Measurements from ENCODE around the gene KCTD1. TPM values are rescaled to one million over a fixed set of nuclear protein-coding genes. Genes with fewer than 3 reads are reported as not detected.
A peak's percentile ranks its signal among the peaks of the same experiment; 100 is the strongest.

The KCTD1 gene
- 4.1 and 5.0 TPM in 2 replicates for total RNA-seq
- total RNA-seq (2013): 2.0 TPM
- polyA plus RNA-seq: 0.82 and 2.3 TPM in 2 replicates
- 4.8 and 5.1 TPM in 2 replicates for polyA minus RNA-seq

DNA sequence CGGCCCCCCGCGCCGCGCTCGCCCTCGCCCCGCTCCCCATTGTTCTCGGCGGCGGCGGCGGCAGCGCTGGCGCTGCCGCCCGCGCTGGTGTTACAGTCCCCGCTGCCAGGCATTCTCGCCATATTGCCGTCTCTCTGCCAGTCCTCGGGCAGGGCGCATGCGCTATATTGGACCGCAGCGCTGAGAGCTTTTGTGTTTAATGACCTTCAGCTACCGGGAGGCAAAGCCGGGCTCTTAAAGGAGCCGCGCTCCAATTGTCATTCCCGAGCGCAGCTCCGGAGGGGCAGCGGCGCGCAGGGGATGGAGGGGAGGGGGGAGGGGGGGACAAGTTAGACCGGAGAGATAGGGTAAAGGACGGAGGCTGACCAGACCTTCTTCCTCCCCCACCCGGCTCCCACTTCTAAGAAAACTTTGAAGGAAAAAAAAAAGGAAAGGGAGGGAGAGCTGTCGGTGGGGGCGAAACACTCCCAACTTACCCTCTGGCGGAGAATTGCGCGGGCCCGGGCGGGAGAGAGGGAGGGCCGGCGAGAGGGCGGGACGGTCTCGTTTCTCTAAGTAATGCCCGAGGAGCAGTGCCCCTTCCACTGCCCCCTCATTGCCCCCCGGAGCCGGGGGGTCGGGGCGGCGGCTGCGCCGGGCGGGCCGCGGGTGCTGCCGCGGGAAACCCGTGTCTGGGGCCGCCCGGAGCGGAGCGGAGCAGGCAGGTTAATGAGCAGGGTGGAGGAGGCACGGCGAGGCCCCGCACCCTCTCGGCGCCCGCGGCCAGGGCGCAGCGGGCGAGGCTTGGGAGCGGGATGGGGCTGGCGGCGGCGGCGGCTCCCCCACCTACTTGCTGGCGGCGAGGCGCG is at the start of gene KCTD1:
Gene KCTD1, minus strand, starts transcription at position 139 of the 848 bp plus-strand sequence. Its CDS starts 17 bp downstream, at position 122.
- POLR2A ChIA-PET: no interaction called here
- under 1% methylated on average over 78 of the region's 88 CpGs for WGBS (ENCODE audit: insufficient coverage)
- H3K4me1 Mint-ChIP-seq: peaks cover 39% of the 10 kb centered on the region
- H4K20me1 ChIP-seq (ENCODE audit: control insufficient read depth, insufficient read depth, low read length, poor library complexity, severe bottlenecking): no peaks in the 10 kb centered on the region
- peak; percentile 70 for ATAC-seq (ENCODE audit: low read depth)
- peak; percentile 71 for DNase-seq
- H3K9me3 ChIP-seq (ENCODE audit: control extremely low read depth in 1 of 3, control insufficient read depth in 2 of 3, insufficient read depth in 1 of 3, low read length in 2 of 3): peaks cover 0 to 17% (median 0%) of the 10 kb centered on the region in 3 donors
- peak within 1 kb of the TSS; percentile 76 for H3K9ac ChIP-seq (ENCODE audit: low read length)
- H3K27me3 Mint-ChIP-seq: peaks cover 32% of the 10 kb centered on the region
- TF ChIP-seq, protein P1, sequence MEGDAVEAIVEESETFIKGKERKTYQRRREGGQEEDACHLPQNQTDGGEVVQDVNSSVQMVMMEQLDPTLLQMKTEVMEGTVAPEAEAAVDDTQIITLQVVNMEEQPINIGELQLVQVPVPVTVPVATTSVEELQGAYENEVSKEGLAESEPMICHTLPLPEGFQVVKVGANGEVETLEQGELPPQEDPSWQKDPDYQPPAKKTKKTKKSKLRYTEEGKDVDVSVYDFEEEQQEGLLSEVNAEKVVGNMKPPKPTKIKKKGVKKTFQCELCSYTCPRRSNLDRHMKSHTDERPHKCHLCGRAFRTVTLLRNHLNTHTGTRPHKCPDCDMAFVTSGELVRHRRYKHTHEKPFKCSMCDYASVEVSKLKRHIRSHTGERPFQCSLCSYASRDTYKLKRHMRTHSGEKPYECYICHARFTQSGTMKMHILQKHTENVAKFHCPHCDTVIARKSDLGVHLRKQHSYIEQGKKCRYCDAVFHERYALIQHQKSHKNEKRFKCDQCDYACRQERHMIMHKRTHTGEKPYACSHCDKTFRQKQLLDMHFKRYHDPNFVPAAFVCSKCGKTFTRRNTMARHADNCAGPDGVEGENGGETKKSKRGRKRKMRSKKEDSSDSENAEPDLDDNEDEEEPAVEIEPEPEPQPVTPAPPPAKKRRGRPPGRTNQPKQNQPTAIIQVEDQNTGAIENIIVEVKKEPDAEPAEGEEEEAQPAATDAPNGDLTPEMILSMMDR (IDR thresholded peaks at IDR 0.05): no peak
- TF ChIP-seq EZH2 (IDR thresholded peaks at IDR 0.05; ENCODE audit: borderline replicate concordance, insufficient read depth, low read depth, low read length, poor library complexity, severe bottlenecking): no peak
- peak within 1 kb of the TSS; percentile 25 to 71 (median 58) for H3K4me3 ChIP-seq (ENCODE audit: control extremely low read depth in 1 of 5, extremely low read depth in 1 of 5, insufficient read depth in 1 of 5, low read depth in 2 of 5, low read length in 4 of 5)
- H2AFZ ChIP-seq (ENCODE audit: insufficient read depth, low read depth, low read length, poor library complexity, severe bottlenecking): peak within 1 kb of the TSS; percentile 76
- no peaks in the 10 kb centered on the region for H3K79me2 ChIP-seq (ENCODE audit: control insufficient read depth, insufficient read depth, low read length)
- CTCF ChIA-PET: interaction anchor here (1.0 to 1.1 kb wide), 2 partner anchors 19 to 21 kb away, joined by 3 read pairs; no protein-coding TSS in a partner anchor
- no peaks in the 10 kb centered on the region for H3K9me3 Mint-ChIP-seq (ENCODE audit: insufficient read depth)
- no peak within 1 kb of the TSS for H3K27ac ChIP-seq (ENCODE audit: low read length in 2 of 2)
- H3K27me3 ChIP-seq (replicated peaks in 1 of 4; ENCODE audit: control extremely low read depth in 1 of 4, control insufficient read depth in 3 of 4, insufficient read depth in 4 of 4, low read length in 3 of 4): peaks cover 0 to 40% (median 30%) of the 10 kb centered on the region in 4 experiments
- intact Hi-C loops (cut with micrococcal nuclease): no loop called here
- H3K4me1 ChIP-seq (ENCODE audit: control insufficient read depth in 2 of 2, insufficient read depth in 2 of 2, low read length in 2 of 2): peaks cover 26 to 31% of the 10 kb centered on the region in 2 donors
- H3K27ac Mint-ChIP-seq: peak within 1 kb of the TSS; percentile 67
- peak within 1 kb of the TSS; percentile 89 for H3K4me3 Mint-ChIP-seq
- peak within 1 kb of the TSS; percentile 87 for H3K4me2 ChIP-seq (replicated peaks; ENCODE audit: low read depth, low read length, poor library complexity, severe bottlenecking)
- H3K36me3 ChIP-seq (replicated peaks in 1 of 2; ENCODE audit: control extremely low read depth in 1 of 2, control insufficient read depth in 1 of 2, extremely low read depth in 1 of 2, insufficient read depth in 2 of 2, low read length in 1 of 2): no peaks in the 10 kb centered on the region

Data from B cell (primary cell).